GM18870 (cell line): ENCODE measurements around the gene SORCS2.
"Not testable (repeated sequence)": the region's sequence is repeated elsewhere in the genome, so short reads cannot be mapped to it uniquely, and the experiment has no call there.

Experiments used
- ATAC-seq: cut with Tn5 transposase; IDR thresholded peaks from one replicate; pipeline ENCODE4 v1.9.1; 2021; ENCODE audit warnings: moderate library complexity; ENCODE audit not compliant: unreplicated experiment

Gene SORCS2

GRCh38 chr4:7159923-7160322, 32.4 kb upstream of the SORCS2 start:
- no peak for ATAC-seq

DNA sequence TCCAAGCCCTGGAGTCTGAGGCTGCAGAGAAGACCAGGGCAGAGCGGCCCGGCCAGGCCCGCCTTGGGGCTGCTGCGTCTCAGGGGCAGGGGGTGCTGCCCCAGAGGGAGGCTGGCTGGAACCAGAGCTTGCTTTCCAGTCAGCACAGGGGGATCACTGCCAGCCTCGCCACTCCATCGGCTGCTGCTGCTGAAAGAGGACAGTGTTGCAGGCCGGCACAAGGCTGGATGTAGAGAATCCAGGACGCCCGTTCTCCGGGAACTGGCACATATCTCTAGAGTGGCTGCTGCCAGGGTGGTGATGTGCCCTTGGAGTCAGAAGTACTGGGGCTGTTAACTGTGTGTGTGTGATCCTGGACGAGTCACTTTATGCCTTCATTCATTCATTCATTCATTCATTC, 31.9 kb upstream of the SORCS2 start:
- ATAC-seq = no peak

- no peak for ATAC-seq
Observed at GRCh38 chr4:7160951-7161440, 31.3 kb upstream of the SORCS2 start.

- ATAC-seq = no peak
Observed at GRCh38 chr4:7161721-7162214, 30.6 kb upstream of the SORCS2 start.

- not testable (repeated sequence) for ATAC-seq
Observed at GRCh38 chr4:7165056-7165873, 27.1 kb upstream of the SORCS2 start.

- no peak for ATAC-seq
Observed at GRCh38 chr4:7165874-7166201, 26.5 kb upstream of the SORCS2 start.

- no peak for ATAC-seq
Observed at GRCh38 chr4:7166237-7166636, 26.1 kb upstream of the SORCS2 start.

GRCh38 chr4:7166981-7167700, 25.2 kb upstream of the SORCS2 start:
- no peak for ATAC-seq

DNA sequence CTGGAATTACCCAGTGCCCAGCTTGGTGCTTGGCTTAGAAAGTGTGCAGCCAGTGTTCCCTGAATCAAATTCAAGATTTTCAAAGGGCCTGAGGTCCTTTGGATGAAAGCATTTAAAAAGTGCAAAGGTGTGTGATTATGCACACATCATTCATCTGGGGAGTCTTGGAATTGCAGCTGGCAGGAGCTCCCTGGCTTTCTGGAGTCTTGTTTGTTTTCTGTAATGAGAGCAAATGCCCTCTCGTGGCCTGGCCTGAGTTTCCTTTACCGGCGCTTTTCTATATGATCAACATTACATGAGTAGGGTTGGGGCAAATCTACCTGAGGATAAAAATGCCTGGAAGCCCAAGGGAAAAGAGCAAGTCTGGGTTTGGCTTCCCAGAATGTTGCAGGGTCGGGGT, 24.6 kb upstream of the SORCS2 start:
- ATAC-seq = no peak

DNA sequence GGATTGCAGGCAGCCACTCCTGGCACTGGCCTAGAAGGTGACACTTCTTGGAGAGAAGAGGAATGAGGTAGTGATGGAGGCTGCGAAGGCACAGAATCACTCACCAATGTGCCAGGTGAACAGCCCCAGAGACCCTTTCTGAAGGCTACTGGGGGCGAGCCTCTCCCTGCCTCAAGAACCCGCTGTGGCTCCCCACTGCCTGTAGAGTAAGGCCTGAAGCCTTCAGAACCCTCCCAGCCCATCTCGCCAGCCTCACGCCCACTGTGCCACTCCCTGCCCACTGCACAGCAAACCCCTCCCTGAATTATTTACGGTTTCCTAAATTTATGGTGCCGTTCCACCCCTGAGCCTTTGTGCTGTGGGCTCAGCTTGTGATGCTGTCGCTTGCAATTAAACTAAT, 24.2 kb upstream of the SORCS2 start:
- ATAC-seq = no peak

DNA sequence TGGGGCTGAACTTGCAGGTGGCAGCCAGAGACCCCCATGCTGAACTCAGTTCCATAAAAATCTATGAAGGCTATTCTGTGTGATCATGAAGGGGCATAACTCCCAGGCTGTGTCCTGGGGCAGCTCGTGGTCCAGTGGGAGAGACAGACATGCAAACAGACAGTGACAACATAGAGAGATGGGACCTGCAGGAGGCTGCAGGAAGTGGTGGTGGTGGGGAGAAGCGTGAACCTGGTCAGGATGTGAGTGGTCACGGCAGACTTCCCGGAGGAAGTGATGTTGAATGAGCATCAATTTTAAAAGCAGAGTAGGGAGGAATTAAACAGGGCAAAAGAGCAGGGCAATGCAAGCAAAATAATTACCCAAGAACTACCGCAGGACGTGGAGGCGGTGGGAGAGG, 23.2 kb upstream of the SORCS2 start:
- no peak for ATAC-seq

GRCh38 chr4:7170012-7170411, 22.3 kb upstream of the SORCS2 start:
- ATAC-seq = no peak

DNA sequence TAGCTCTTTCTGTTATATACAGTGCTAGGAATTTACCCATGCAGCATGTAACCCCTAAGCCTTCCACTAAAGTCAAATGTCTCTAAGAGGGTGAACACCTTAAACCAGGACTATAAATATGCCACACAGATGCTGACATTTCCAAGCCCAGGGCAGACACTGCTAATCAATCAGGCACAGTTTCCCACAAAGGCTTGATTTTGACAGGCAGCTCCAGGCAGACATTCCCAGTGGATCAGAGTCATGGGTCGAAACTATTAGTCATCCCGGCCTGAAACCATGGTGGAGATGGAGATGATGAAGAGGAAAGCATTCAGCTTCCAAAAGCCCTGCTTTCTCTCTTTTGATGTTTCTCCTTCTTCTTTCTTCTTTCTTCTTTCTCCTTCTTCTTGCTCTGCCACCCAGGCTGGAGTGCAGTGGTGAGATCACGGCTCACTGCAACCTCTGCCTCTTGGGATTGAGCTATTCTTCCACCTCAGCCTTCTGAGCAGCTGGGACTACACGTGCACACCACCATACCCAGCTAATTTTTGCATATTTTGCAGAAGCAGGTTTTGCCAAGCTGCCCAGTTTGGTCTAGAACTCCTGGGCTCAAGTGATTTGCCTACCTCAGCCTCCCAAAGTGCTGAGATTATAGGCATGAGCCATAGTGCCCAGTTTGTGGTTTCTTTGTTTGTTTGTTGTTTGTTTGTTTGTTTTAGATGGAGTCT, 21.0 kb upstream of the SORCS2 start:
- no peak for ATAC-seq

- ATAC-seq = no peak
Observed at GRCh38 chr4:7172508-7172907, 19.8 kb upstream of the SORCS2 start.

DNA sequence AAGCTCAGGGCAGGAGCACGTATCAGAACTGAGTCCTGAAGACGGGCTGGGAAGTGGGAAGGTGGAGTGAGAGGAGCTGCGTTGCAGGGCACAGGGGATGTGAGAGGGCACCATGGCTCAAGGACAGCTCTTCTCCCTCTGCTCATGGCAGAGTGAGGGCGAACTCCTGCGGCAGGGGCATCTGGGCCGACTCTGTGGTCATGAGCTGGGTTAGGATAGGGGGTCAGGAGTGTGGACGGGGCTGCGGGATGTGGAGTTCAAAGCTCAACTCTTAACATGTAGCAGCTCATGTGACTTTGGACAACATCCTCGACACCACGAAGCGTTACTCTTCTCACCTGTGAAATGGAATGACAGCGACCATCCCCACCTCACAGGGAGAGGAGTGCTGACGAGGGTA, 19.4 kb upstream of the SORCS2 start:
- no peak for ATAC-seq

GRCh38 chr4:7173841-7174449, 18.4 kb upstream of the SORCS2 start:
- no peak for ATAC-seq

- ATAC-seq = no peak
Observed at GRCh38 chr4:7179158-7179557, 13.2 kb upstream of the SORCS2 start.

GRCh38 chr4:7180938-7181337, 11.4 kb upstream of the SORCS2 start:
- no peak for ATAC-seq

DNA sequence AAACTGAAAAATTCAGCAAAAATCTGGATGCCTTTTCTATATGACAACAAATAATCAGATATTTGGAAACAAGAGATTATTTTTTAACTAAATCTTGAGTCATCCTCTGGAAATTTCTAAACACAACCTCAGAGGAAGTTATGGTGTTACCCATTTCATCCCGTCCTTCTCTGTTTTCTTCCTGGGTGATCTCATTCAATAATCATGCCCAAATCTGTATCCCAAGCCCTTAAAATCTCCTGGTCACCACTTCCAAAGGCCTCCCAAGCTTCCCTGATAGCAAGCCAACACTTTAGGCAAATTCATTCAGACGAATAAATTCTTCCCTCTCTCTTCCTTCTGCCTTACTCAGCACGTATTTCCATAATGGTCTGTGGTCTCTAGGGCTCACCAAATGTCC, 9.7 kb upstream of the SORCS2 start:
- ATAC-seq = no peak

DNA sequence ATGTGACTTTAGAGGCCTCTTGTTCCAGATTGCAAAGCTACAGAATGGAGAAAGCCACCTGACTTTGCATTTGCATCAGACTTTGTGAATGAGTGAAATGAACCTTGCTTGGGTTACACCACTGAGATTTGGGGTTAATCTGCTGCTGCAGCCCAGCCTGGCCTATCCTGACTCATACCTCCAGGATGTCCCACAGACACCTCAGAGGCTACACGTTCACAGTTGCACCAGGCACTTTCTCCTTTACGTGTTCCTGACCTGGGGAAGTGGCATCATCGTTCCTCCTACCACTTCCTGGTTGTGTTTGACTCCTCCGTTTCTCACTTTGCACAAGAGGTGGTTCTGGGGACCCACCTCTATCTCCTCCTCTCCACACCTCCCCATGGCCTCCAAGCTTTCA, 9.2 kb upstream of the SORCS2 start:
- ATAC-seq = no peak

DNA sequence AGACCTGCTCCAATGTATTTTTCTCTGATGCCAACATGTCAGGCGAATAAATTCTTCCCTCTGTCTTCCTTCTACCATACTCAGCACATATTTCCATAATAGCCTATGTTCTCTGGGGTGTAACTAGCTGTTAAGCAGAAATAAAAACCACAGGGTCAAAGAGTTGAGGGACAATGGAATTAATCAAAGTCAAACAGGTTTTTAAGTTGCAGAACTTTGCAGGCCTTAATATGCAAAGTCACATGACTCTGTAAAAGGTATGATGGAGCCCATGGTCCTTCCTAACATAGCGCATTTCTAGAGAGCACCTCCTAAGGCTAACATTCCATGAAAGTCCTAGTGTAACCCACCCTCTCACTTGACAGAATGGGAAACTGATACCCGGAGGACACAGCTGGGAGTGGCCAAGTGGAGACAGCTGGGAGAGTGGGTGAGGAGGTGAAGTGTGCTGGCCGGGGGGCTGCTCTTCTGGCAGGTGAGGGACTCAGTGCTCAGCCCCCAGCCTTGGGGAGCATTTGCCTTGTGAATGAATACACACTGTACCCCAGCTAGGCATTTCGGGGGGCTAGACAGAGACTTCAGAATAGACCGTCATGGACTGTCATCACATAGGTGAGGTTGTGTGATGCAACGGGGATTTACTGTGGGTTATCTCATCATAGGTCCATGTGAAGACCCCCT, 8.4 kb upstream of the SORCS2 start:
- ATAC-seq = no peak
